ENCODE measurements around the gene TBX6.
A peak's percentile ranks its signal among the peaks of the same experiment; 100 is the strongest.
"Not testable (repeated sequence)": the region's sequence is repeated elsewhere in the genome, so short reads cannot be mapped to it uniquely, and the experiment has no call there.

TBX6 gene

GRCh38 chr16:30117768-30118167, 26.0 kb upstream of the TBX6 start:
- ATAC-seq = no peak
- no peak overlapping the region for H3K27ac Mint-ChIP-seq
- no peaks in the 10 kb centered on the region for H3K9me3 Mint-ChIP-seq
- H3K36me3 Mint-ChIP-seq = peaks cover 20% of the 10 kb centered on the region
- no peaks in the 10 kb centered on the region for H3K27me3 Mint-ChIP-seq
- peaks cover 46% of the 10 kb centered on the region for H3K4me1 Mint-ChIP-seq
- H3K4me3 Mint-ChIP-seq = no peak overlapping the region

- no peak for ATAC-seq
- no peak overlapping the region for H3K27ac Mint-ChIP-seq
- H3K27me3 Mint-ChIP-seq = no peaks in the 10 kb centered on the region
- no peaks in the 10 kb centered on the region for H3K9me3 Mint-ChIP-seq
- H3K36me3 Mint-ChIP-seq = peaks cover 28% of the 10 kb centered on the region
- no peak overlapping the region for H3K4me3 Mint-ChIP-seq
- H3K4me1 Mint-ChIP-seq = peaks cover 34% of the 10 kb centered on the region
Measured at GRCh38 chr16:30116291-30117207, 24.8 kb upstream of the TBX6 start.

DNA sequence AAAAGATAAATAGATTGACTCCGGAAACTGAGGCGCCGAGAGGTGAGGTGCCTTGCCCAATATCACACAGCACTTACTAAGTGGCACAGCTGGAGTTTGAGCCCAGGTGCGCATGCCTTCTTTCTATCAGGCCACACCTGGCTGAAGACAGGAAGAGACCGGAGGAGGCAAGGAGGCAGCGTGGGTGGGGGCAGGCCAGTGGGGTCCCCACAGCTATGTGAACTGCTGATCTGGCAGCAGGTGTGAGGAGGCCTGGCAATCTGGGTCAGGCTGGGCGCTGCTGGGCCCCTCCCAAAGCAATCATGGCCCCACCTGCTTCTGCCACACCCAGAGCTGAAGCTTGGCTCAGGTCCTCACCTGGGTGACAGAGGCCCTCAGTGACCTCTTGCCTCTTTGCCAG, 23.5 kb upstream of the TBX6 start:
- no peak overlapping the region for H3K4me3 Mint-ChIP-seq

DNA sequence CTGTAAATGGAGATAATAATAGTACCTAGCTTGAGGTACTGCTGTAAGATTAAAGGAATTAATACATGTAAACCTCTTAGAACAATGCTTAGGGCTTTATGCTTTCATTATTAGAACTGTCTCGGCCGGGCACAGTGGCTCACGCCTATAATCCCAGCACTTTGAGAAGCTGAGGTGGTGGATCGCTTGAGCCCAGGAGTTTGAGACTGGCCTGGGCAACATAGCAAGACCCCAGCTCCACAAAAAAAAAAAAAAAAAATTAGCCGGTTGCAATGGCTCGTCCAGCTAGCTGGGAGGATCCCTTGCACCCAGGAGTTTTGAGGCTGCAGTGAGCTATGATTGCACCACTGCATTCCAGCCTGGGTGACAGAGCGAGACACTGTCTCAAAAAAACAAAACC, 23.1 kb upstream of the TBX6 start:
- not testable (repeated sequence) for H3K4me3 Mint-ChIP-seq, H3K9me3 Mint-ChIP-seq, ATAC-seq, H3K27me3 Mint-ChIP-seq
- Mint-ChIP-seq H3K36me3 (peaks cover 38% of the 10 kb centered on the region), H3K4me1 (peaks cover 21% of the 10 kb centered on the region), H3K27ac (peak overlapping the region; percentile 41)

More for the DNA sequence above, 23.5 kb upstream of the TBX6 start:
- Mint-ChIP-seq H3K27ac (peak overlapping the region; percentile 41), H3K4me1 (peaks cover 25% of the 10 kb centered on the region), H3K36me3 (peaks cover 38% of the 10 kb centered on the region), H3K9me3 (no peaks in the 10 kb centered on the region), H3K27me3 (no peaks in the 10 kb centered on the region)
- ATAC-seq = peak; percentile 63

DNA sequence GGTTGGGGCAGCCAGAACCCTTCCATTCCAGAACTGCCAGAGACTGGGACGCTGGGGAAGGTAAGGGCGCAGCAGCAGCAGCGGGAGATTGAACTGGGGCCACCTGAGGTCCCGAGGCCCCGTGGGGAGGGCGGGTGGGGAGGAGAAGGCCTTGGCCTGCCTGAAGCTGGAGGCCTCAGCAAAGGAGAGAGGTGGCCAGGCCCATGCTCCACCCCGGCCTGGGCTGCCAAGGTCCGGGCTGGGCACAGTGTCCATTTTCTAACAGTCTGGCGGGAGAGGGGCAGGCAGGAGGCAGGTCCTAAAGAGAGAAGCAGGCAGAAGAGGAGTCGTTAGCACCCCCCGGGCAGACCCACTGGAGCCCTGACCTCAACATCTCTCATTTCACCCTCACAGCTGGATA, 22.7 kb upstream of the TBX6 start:
- Mint-ChIP-seq H3K9me3 (no peaks in the 10 kb centered on the region), H3K27ac (peak overlapping the region; percentile 41), H3K4me3 (no peak overlapping the region)

DNA sequence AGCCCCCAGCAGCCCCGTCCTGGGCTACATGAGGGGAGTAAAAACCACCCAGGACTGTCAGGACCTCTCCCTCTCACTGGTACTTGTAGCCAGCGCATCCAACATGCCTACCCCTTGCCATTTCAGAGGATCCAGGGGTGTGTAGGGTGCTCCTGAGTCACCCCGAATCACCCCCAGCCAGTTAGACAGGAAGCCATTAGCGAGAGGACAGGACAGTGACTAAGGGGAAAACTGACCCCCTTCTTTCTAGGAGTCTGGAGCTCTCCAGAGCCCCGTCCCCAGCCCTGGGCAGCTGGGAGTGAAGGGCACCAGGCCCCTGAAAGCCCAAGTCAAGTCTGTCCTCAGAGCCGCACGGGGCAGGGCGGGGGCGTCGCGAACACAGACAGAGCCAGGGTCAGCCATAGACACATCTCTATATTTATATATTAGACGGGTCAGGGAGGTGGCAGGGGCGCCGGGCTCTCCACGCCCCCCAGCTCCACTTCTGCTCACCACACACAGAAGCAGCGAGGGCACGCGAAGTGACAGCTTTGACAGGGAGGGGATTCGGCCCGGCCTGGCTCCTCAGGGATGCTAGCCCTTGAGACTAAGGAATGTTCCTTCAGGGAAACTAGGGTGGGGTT, 22.1 kb upstream of the TBX6 start:
- H3K27ac Mint-ChIP-seq = peak overlapping the region; percentile 41
- peaks cover 31% of the 10 kb centered on the region for H3K36me3 Mint-ChIP-seq
- peaks cover 20% of the 10 kb centered on the region for H3K4me1 Mint-ChIP-seq
- ATAC-seq = no peak
- H3K9me3 Mint-ChIP-seq = no peaks in the 10 kb centered on the region
- no peaks in the 10 kb centered on the region for H3K27me3 Mint-ChIP-seq
- H3K4me3 Mint-ChIP-seq = no peak overlapping the region

More for the DNA sequence above, 22.7 kb upstream of the TBX6 start:
- Mint-ChIP-seq H3K36me3 (peaks cover 36% of the 10 kb centered on the region), H3K4me1 (peaks cover 20% of the 10 kb centered on the region), H3K27me3 (no peaks in the 10 kb centered on the region)
- ATAC-seq = no peak

DNA sequence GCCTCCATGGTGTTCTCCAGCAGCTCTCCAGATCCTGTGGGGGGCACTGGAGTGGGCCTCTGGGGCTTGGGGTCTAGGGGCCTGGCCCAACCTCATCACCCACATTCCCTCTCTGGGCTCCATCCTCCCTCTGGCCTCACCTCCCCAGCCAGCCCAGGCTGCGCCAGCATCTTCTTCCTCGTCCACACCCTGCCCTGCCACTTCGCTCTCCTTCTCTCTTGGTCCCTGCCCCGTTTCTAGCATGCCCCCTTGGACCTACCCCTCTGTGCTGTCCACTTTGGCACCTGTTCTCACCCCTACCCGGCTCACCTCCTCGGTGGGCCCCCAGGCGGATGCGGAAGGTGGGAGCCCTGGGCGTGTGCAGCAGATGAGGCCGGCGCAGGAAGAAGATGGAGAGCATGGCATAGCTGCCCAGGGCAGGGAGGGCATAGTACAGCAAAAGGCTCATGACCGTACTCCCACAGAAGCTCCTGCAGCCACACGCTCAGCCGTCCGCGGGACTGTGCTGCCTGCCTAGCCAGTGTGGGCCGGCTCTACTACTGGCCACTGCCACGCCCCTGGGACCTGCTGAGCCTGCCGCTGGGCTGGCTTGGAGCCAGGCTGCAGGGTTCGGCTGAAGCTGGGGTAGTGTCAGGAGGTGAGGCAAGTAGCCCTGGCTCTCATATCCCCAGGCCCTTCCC, 21.4 kb upstream of the TBX6 start, which contains the start of gene GDPD3:
TSS of gene GDPD3 (minus strand) at position 507 of the 680 bp plus-strand sequence. CDS start at position 448, 59 bp downstream.
- Mint-ChIP-seq H3K9me3 (no peaks in the 10 kb centered on the region), H3K27me3 (no peaks in the 10 kb centered on the region), H3K36me3 (peaks cover 33% of the 10 kb centered on the region), H3K4me3 (no peak within 1 kb of the TSS), H3K27ac (peak within 1 kb of the TSS; percentile 41), H3K4me1 (peaks cover 20% of the 10 kb centered on the region)
- no peak for ATAC-seq

DNA sequence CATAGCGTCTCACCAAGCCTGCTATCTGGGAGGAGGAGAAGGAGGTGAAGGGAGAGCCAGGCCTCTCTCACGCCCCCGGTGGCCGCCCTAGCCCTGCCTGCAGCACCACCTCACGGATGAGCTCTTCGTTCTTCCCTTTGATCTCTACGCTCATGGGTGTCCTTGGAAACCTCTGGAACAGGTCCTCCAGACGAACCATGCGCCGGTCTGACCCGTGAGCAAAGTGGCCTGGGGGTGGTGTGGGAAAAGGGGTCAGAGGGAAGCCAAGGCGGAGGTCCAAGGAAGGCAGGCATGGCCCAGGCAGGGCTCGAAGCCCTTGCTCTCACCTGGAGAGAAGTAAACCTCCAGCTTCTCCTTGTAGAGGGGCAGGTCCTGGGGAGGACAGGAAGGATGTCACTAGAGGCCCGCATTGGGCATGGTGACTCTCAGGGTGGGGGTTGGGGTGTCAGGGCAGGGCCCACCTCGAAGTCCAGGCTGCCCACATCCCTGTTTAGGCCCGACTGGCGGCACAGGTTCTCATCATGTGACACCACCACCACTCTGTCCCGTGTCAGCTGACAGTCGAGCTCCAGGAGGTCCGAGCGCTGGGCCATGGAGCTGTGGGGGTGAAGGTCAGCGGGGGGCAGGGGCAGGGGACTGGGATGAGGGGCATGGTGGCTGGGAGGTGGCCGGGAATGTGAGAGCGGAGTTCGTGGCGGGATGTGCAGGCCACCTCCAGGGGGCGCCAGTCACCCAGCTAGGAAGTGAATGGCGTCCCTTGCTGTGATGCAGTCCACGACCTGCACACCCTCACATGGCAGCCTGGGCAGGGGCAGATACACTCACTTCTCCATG, 20.7 kb upstream of the TBX6 start:
- Mint-ChIP-seq H3K9me3 (no peaks in the 10 kb centered on the region), H3K4me1 (peaks cover 20% of the 10 kb centered on the region), H3K36me3 (peaks cover 40% of the 10 kb centered on the region), H3K27ac (no peak overlapping the region), H3K4me3 (no peak overlapping the region), H3K27me3 (no peaks in the 10 kb centered on the region)
- ATAC-seq = peak; percentile 44

DNA sequence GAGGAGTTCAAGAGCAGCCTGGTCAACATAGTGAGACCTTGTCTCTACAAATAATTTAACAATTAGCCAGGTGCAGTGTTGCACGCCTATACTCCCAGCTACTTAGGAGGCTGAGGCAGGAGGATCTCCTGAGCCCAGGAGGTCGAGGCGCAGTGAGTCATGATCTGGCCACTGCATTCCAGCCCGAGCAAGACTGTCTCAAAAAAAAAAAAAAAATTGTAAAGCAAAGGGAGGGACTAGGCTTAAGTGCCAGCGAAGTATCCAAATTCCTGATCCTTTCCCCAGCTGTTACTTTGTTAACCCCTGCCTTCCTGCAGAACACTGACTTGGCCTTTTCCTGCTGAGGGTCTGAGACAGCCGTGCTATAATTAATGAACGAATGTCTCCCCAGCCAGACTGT, 18.9 kb upstream of the TBX6 start:
- Mint-ChIP-seq H3K4me3 (no peak overlapping the region), H3K4me1 (peaks cover 20% of the 10 kb centered on the region), H3K36me3 (peaks cover 47% of the 10 kb centered on the region), H3K27ac (no peak overlapping the region), H3K9me3 (no peaks in the 10 kb centered on the region), H3K27me3 (no peaks in the 10 kb centered on the region)
- no peak for ATAC-seq

DNA sequence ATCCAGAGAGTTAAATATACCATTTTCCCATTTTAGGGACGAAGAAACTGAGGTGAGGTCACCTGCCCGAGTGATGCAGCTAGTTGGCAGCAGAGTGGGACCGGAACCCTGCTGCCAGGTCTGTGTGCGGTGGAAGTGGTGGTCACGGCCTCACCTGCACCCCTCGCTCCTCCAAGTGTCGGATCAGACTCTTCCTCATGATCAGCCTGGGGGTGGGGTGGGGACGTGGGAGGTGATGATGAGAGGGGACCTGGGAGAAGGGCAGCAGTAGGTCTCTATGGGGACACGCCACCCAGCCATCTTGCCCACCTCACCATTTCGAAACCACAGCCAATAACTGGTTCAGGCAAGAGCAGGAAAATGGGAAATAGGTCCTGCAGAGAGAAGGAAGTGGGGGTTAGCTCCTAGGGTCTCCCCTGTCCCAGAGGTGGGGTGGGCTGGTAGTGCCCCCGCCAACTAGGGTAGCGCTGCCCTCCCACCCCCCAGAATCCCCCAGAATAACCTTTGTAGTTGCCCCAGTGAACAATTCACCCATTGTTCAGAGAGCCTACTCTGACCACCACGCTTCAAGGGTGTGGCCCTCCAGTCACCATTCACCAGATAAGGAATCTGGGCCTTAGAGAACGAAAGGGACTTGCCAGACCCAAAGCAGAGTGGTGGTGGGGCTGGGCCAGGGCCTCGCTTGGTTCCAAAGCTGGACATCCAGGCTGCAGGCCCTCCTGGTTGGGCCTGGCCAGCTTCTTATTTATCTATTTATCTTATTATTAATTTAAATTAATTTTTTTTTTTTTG, 16.5 kb upstream of the TBX6 start:
- H3K36me3 Mint-ChIP-seq = peaks cover 55% of the 10 kb centered on the region
- H3K27me3 Mint-ChIP-seq = no peaks in the 10 kb centered on the region
- H3K27ac Mint-ChIP-seq = no peak overlapping the region
- peaks cover 5% of the 10 kb centered on the region for H3K4me1 Mint-ChIP-seq
- no peak for ATAC-seq
- H3K4me3 Mint-ChIP-seq = no peak overlapping the region
- H3K9me3 Mint-ChIP-seq = no peaks in the 10 kb centered on the region

DNA sequence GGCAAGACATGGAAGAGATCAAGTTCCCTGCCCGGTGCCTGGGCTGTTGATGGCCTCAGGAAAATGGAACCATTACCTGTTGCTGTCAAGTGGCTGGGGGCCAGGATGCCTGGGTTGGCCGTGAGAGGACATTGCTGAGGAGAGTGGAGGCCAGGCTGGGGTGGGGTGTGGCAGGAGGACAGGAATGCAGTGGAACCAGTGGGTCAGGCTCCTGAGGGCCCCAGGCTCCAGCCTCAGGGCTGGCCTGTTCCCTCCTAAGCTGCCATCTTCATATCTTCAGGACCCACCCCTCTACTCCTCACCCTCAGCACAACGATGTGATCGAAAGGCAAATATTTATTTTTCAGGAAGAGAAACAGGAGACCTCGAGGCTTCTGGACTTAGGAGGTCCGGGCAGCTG, 12.8 kb upstream of the TBX6 start:
- Mint-ChIP-seq H3K27ac (no peak overlapping the region), H3K4me3 (no peak overlapping the region), H3K4me1 (no peaks in the 10 kb centered on the region)

GRCh38 chr16:30104090-30104489, 12.4 kb upstream of the TBX6 start:
- peaks cover 33% of the 10 kb centered on the region for H3K36me3 Mint-ChIP-seq
- no peaks in the 10 kb centered on the region for H3K4me1 Mint-ChIP-seq
- ATAC-seq = no peak
- no peak overlapping the region for H3K27ac Mint-ChIP-seq
- peaks cover 6% of the 10 kb centered on the region for H3K9me3 Mint-ChIP-seq
- no peaks in the 10 kb centered on the region for H3K27me3 Mint-ChIP-seq
- no peak overlapping the region for H3K4me3 Mint-ChIP-seq

More for the DNA sequence above, 12.8 kb upstream of the TBX6 start:
- Mint-ChIP-seq H3K27me3 (no peaks in the 10 kb centered on the region), H3K9me3 (peaks cover 6% of the 10 kb centered on the region), H3K36me3 (peaks cover 33% of the 10 kb centered on the region)
- no peak for ATAC-seq

- peaks cover 33% of the 10 kb centered on the region for H3K36me3 Mint-ChIP-seq
- peaks cover 34% of the 10 kb centered on the region for H3K4me1 Mint-ChIP-seq
- H3K9me3 Mint-ChIP-seq = peaks cover 15% of the 10 kb centered on the region
- no peaks in the 10 kb centered on the region for H3K27me3 Mint-ChIP-seq
- H3K4me3 Mint-ChIP-seq = peak overlapping the region; percentile 77
- no peak for ATAC-seq
- H3K27ac Mint-ChIP-seq = peak overlapping the region; percentile 98
Measured at GRCh38 chr16:30096862-30097563, 5.3 kb upstream of the TBX6 start.
